Inferior parietal cortex (tissue), 1 donor: ENCODE measurements around the gene TGFBR2.
A peak's percentile ranks its signal among the peaks of the same experiment; 100 is the strongest.

Experiments
- DNase-seq: peaks from one replicate; pipeline ENCODE4 v3.0.0-alpha.2; 2016; ENCODE audit errors: extremely low spot score

TGFBR2 gene

DNA sequence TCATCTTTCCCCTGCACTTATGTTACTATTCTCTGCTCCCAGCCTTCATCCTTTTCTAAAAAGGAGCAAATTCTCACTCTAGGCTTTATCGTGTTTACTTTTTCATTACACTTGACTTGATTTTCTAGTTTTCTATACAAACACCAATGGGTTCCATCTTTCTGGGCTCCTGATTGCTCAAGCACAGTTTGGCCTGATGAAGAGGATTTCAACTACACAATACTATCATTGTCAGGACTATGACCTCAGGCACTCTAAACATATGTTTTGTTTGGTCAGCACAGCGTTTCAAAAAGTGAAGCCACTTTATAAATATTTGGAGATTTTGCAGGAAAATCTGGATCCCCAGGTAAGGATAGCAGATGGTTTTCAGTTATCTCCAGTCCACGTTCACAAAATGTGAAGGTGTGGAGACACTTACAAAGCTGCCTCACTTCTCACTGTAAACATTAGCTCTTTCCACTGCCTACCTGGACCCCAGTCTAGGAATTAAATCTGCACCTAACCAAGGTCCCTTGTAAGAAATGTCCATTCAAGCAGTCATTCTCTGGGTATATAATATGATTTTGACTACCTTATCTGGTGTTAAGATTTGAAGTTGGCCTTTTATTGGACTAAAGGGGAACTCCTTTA lies 86.2 kb downstream of the TGFBR2 start:
- DNase-seq = peak; percentile 21

DNA sequence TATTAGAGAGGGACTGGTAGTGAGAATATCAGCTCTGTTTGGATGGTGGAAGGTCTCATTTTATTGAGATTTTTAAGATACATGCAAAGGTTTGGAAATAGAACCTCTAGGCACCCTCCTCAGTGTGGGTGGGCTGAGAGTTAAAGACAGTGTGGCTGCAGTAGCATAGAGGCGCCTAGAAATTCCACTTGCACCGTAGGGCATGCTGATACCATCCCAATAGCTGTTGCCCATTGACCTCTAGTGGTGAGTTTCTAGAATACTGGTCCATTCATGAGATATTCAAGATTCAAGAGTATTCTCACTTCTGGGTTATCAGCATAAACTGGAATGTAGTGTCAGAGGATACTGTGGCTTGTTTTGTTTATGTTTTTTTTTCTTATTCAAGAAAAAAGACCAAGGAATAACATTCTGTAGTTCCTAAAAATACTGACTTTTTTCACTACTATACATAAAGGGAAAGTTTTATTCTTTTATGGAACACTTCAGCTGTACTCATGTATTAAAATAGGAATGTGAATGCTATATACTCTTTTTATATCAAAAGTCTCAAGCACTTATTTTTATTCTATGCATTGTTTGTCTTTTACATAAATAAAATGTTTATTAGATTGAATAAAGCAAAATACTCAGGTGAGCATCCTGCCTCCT lies 87.2 kb downstream of the TGFBR2 start:
- DNase-seq = peak; percentile 79

DNA sequence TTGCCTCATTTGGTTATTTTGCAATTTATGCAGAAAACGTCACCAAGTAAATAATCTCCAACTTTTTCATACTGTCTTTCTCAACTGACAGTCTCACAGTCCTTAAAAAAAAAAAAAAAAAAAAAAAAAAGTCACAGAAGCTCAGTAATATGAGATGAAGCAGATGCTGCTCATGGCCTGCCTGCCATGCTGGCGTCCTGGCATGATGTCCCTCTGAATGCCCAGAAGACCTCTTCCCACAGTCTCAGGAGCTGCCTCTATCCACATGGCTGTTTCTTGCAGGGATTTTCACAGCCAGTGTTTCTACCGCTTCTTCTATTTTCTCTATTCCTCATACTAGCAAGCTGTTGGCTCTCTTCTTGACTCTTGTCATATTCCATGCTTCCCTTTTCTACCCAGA lies 87.7 kb downstream of the TGFBR2 start:
- DNase-seq = no peak

DNA sequence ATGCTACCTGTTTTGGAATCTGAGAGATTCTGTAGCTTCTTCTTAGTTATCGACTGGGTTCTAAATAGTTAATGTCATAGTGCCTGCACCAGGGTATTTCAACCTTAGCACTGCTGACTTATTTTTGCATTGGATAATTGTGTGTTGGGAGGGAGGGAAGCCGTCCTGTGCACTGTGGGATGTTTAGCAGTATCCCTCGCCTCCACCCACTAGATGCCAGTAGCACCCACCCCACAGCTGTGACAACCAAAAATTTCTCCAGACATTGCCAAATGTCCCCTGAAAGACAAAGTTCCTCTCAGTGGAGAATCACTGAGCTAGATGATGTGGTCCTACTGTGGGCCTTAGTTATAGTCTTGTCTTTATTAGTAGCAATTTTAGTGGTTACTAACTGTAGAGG lies 88.3 kb downstream of the TGFBR2 start:
- no peak for DNase-seq

DNA sequence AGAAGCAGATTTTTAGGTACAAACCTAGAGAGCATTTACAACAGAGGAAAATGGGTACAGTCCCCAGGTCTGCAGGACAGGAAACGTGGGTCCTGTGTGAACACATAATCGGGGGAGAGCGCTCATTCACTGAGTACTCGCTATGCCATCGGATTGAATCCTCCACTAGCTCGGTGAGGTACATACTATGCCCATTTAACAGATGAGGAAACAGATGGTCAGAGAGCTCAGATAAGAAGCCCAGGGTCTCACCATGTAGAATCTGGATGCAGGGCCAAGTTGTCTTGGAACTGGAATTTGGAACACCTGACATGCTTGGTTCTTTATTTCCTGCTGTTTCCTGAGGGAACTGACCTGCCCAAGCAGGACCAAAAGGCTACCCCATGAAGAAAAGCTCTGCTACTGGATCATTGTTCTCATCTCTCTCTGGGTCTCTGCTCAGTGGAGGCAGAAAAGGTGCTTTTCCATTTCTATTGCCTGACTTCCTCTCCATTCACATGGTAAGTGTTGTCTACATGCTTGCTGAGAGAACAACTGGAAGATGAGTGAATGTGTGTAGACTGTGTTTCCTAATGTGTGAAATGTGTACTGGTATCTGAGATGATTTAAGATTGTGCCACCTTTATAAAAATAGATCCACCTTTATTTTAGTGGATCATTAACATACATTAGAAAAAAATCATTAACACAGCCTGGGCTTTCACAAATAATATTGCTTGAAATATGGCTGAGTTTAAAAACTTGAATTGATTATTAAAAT lies 89.1 kb downstream of the TGFBR2 start:
- DNase-seq = no peak

DNA sequence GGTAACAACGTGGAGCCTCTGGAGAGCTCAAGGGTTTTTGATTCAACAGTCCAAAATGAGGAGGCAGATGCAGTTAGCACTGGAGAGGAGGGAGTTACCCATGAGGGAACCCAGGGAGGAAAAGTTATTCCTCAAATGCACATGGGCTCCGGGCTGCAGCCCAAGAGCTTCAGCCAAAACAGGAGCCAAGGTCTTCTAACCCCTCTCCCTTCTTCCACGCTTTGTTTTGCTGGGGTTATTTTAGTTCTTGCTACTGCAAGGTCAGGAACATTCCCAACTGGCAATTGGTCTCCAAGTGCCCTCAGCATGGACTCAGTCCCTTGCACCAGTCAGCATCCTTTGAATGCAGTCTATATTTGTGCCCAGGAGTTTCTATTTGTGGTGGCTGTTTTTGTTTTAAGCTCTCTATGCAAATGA lies 90.0 kb downstream of the TGFBR2 start:
- DNase-seq = no peak

DNA sequence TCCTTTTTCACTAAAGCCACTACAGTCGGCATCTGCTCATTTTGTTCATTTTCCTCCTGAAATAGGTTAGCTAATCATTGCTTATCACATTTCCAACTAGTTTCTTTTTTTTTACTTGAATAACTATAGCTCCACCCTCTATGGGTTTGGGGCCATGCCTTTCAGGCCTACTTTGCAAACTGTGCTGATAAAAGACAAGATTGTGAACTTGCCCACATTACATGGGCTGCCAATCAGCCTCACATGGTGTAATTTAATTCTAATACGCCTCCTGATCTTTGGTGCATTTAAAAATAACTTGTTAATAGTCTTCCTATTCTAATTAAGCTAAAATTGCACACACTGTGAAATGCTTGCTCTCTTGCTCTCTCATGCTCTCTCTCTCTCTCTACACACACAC lies 90.5 kb downstream of the TGFBR2 start:
- no peak for DNase-seq

DNA sequence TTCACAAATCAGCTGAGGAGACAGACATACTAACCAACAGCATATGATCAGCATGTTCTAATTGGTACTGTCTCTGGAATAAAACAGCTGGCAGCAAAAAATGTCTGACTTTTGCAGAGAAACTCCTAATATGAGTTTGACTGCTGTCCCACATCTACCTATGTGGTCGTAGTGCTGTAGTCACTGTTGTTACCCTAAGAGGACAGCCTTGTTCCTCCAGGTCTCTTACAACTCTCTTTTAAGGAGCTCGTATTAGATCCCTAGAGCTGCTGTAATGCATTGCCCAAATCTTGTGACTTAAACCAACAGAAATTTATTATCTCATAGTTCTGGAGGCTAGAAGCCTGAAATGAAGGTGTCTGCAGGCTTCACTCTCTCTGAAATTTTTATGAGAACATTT lies 92.1 kb downstream of the TGFBR2 start:
- DNase-seq = no peak

DNA sequence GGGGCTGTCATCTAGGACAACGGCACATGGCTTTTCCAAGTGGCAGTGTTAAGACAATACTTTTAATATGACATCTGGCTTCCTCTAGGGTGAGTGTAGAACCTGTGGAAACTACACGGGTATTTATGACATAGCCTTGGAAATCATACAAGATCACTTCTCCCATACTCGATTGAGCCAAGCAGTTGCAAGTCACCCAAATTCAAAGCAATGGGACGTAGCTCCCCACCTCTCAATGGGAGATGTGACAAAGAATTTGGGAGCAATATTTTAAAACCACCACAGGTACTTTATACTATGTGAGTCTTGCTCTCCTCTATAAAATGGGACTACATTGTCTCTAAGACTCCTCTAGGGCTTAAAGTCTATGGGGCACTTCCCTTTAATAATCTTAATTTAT lies 93.5 kb downstream of the TGFBR2 start:
- no peak for DNase-seq

DNA sequence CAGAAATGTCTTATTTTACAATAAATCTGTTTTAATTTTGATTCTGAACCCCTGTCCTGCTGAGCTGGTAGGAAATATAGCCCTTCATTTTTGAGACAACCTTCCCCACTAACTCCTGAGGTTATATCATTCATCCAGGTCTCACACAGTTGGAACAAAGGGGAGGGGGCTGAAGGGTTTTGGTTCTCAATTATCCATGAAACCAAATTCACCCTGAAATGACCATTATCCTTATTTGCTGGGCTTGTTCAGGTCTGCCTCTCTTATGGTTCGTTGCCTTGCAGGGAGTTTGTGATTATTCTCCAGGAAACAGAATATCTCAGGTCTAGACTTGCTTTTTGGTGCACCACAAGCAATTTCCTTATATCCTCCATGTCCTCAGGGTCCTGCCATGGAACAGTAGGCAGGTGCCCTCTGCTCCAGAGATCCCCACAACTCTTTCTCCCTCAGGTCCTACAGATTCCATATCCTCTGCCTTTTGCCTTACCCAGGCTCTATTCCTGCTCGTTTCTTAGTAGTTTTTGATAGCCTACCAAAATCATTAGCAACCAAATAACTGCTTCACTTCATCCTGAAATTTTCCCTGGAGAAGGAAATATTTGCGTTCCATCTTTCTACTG lies 94.4 kb downstream of the TGFBR2 start:
- no peak for DNase-seq

DNA sequence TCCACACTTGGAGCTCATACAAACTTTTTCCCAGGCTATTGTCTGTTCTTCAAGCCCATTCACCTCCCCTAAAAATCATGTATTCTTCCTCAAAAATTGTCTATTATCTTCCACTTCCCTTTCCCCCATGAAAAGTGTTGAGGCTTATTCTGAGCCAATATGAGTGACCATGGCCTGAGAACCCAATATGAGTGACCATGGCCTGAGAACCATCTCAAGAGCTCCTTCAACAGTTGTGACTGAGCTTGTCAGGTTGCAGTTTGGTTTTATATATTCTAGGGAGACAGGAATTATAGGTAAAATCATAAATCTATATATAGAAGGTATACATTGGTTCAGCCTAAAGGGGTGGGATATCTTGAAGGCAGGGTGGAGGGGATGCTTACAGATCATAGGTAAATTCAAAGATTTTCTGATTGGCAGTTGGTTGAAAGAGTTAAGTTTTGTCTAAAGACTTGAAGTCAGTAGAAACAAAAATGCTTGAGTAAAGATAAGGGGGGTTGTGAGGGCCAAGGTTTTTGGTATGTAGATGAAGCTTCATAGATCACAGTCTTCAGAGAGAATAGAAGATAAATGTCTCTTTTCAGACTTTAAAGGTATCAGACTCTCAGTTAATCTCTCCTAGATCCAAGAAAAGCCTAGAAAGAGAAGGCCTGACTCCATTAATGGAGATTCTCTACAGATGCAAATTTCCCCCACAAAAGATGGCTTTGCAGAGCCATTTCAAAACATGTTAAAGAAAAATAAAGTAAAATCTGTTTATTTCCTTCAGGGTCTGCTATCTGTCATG lies 95.8 kb downstream of the TGFBR2 start:
- DNase-seq = no peak

DNA sequence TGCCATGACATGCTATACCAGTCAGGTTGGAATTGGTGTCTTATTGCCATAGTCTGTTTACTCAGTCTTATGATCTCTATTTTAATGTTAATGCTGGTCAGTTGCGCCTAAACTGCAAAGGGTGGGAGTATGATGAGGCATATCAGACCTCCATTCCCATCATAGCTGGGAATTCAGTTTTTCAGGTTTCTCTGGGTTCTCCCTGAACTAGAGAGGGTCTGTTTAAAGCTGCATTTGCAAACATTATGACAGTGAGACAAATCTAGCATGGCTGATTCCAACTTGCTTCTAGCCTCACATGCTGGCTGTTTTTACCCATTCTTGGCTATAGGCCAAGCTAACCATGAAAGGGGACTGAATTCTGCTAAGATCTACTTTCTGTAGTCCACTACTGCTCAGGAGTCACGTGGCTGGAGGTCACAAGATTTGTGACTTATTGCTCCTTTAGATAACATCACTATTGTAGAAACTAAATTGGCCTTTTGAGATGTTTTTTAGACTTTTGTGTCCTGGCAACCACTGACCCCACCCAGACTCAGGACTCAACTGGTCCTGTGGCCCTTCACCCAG lies 96.5 kb downstream of the TGFBR2 start:
- no peak for DNase-seq

DNA sequence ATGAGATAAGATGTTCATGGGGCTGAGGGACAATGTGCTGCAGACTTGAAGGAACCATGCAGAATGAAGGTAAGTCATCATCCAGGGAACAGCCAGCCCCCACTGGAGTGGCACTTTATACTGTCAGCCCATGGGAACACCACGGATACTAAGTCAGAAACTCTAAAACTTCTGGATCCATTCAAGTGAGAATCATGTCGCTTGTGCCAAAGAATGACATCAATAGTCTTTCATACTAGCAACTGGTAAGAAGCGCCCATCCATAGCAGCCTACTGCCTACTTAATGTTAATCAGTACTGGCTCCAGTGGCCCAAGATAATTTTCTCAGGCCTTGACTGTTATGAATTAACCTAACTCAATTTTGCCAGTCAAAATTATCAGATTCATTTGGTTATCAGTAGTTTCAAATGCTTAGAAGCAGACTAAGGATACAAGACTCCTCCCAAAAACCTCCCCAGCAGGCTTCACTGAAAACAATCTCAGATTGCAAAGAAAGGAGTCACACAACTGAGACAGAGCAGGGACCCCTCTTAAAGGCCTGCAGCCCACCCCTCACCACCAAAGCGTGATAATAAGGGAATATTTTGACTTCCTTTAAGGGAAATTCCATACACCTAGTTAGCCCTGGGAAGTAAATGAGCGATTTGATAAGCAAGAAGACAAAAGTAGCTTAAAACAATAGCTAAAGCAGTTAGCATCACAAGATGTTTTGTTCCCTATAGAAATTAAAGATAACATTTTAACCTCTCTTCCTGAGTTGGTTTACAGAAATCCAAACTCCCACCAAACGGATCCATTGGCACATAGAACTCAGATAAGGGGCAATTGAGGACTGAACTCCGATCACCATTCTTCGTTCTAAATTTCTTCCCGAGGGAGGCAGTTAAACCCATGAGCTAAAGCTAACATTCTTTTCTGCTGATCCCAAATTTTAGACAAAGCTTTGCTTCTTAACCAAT lies 98.8 kb downstream of the TGFBR2 start:
- DNase-seq = no peak

DNA sequence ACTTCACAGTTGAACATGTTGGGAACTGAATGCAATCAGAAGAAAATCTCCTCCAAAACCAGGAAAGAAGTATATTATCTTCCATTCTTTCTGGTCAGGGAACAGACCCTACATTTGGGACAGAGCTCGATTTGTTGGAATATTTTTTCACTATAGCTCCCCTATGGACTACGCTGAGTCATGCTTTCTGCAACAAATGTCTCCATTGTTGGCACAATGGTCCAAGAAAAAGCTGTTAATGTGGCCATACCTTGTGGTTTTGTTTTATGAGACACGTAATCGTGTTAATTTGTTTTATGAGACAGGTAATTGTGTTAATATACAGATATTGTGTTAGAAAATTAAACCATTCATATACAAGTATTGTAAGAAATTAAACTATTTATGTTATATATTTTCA lies 101.4 kb downstream of the TGFBR2 start:
- DNase-seq = no peak

DNA sequence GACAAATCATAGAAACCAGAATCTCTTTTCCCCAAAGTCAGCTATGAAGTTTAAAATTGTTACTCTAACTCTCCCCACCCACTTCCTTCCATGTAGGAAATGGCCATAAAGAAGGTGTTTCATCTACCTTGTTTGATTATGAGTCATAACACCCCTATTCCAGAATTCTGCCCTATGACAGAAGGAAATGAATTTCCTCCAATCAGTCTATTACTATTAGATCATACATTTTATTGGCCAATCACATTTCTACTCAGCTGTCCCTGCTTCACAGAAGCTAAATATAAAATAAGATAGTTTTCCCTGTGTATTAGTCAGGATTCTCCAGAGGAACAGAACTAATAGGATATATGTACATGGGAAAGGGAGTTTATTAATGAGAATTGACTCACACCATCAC lies 102.1 kb downstream of the TGFBR2 start:
- no peak for DNase-seq

DNA sequence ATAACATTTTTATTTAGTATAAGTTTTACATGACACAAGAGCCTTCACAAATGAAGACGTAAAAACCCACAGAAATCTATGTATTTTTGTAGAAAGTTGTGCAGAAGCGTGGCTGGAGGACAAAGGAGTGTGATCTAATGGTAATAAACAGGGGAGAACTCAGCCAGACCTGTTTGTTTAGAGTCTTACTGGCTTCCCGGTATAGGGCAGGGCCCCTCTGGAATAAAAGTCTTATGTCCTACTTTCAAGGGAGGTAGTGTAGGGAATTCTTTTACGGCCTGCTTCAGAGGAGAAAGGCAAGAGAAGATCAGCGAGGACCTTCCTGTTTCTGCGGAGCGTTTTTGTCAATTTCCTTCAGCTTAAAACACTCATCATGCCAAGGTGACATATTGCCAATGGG lies 103.6 kb downstream of the TGFBR2 start:
- DNase-seq = no peak

DNA sequence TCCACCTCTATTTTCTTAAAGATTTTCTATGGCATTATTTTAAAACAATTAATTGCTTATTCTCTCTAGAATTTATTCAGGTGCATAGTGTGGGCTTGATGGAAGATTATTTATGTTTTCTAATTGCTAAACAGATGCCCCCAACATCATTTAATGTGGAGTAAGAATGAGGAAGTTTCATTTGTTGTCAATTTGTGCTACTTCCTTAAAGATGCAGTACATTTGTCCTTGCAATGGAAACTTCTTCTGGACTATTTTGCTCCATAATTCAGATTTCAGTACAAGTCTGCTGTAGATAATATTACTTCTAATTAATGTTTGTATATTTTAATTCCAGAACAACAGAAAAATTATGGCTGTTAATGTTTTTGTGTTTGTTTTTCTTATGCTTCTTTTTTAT lies 104.8 kb downstream of the TGFBR2 start:
- no peak for DNase-seq

DNA sequence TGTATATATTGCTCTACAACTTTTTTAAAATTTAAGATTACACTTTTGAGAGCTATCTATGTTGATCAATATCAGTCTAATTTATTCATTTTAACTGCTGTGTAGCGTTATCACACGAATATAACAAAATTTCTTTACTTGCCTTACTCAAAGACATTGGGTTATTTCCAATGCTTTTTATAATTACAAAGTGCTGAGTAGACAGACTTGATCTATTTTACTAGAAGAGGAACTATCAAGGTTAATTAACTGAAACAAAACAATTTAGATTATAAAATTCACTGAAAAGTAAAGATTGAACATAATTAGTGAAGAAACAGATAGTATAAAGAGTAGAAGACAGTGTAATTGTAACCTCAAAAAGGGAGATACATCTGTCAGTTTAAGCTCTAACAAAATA lies 105.5 kb downstream of the TGFBR2 start:
- DNase-seq = no peak

DNA sequence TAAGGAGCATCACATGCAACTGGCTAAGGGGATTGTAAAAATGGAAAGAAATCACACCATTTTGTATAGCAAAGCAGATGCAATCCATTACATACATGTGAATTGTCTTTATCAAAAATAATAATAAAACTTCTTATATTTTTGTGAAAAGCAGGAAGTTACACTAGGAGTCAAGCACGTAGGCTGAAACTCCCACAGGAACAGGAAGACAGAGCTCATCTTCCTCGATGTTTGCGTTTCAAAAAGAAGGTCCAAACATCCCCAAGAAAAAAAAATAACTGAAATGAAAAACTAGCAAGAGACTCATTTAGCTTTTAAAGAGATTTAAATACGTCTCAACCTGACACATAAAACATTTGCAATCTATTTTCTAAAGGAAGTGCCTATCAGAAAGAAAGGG lies 106.6 kb downstream of the TGFBR2 start:
- no peak for DNase-seq

DNA sequence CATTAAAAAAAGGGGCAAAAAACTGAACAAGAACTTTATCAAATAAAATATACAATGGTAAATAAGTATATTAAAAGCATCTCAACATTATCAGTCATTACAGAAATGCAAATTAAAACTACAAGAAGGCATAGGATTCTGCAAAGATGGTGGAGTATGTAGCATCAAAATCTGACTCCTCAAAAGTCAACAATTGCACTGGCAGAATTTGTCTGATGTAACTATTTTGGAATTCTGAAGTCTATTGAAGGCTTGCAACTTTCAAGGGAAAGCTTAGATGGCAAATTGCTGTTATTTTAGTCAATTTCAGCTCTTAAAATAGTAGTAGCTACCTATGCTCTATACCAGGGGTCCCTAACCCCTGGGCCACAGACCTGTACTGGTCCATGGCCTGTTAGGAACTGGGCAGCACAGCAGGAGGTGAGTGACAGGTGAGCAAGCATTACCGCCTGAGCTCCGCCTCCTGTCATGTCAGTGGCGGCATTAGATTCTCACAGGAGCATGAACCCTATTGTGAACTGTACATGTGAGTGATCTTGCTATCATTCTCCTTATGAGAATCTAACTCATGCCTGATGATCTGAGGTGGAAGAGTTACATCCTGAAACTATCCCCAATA lies 107.6 kb downstream of the TGFBR2 start:
- no peak for DNase-seq
